ENCODE results near the gene SEMA4D.

SEMA4D gene

GRCh38 chr9:89528131-89528530 is 30.2 kb upstream of the SEMA4D start:
- DNase-seq, result peak in 2 of 4 experiments; percentile 16 to 35

GRCh38 chr9:89527084-89527483 is 29.2 kb upstream of the SEMA4D start:
- DNase-seq, result peak; percentile 90 to 97 (median 94)

DNA sequence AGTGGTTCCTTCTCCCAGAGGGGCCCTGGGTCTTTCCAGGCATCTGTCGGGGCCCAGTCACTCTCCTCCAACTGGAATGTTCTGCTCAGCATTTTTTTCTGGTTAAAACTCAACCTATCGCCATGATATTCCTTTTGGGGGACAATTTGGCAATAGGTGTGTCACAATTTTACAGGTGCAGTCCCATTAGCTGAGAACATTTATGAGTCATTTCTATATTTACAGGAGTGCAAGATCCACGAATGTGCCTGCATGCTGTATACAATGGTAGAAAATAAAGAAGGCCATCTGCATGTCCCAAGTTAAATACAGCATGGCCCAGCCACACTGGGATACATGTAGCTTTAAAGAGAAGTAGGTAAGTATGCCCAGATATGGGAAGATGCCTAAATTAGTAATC is 28.8 kb upstream of the SEMA4D start:
- DNase-seq, result no peak

- DNase-seq, result peak; percentile 62 to 87 (median 74)
Observed at GRCh38 chr9:89525446-89526374, 27.8 kb upstream of the SEMA4D start.

DNA sequence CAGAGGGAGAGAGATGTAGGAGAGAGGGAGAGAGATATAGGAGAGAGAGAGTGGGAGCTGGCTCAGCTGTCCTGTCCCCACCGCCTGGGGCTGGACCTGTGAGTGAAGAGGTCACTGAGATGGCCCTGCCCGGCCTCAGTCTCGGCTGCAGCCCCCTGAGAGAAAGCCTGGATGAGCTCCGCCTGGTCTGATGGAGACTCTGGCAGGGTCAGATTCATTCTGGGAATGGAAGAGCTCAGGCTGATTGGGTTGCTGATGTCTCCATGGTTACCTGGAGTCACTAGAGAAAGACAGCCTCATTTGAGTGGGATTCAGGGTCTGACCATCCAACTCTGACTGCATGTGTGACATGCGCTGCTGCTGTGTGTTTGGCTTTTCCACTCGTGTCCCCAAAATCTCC is 27.1 kb upstream of the SEMA4D start:
- DNase-seq, result no peak

DNA sequence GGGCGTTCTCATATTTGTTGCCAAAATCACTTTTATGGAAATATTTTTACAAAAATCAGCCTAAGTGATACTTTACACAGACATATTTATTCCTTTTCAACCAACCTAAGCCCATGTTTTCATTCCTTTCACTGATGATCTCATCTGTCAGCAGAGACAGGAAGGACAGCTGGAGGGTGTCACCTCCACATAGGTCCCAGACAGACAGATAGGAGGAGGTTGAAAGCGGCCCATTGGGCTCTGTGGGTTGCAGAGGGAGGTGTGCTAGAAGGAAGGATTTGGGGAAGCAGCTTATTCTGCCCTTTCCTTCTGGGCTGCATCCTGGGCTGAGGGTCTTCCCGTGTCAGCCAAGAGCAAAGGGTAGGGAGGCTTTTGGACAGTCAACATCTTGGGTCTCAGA is 26.0 kb upstream of the SEMA4D start:
- DNase-seq, result peak in 2 of 4 experiments; percentile 15 to 17

- DNase-seq, result no peak
Observed at GRCh38 chr9:89522959-89523285, 25.0 kb upstream of the SEMA4D start.

DNA sequence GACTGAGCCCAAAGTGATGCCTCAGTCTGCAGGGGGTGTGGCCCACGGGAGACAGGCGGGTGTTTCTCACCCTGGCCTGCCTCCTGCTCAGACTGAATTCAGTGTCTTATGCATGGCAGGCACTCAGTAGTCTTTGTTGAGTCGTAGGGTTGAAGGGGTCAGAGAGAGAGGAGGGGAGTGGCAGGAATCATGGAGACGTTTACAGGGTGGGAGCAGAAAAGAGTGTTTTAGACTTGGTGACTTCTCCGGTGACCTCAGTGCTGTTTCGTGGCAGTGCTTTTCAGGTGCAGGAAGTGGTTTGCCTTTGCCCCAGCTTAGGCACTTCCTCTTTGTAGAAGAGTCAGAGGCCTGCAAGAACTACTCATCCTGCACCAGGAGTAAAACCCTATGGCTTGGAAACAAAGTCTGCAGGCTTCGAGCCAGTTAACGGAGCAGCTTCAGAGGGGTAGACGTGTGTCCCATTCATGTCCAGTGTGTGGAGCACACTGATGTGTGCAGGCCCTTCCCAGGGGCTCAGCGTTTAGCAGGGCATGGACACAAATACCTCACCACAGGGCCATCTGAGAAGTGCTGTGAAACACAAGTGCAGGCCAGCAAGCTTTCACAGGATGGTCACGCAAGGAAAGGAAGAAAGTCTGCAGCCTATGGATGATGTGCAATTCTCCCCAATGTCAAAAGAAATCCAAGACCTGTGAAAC is 24.5 kb upstream of the SEMA4D start:
- DNase-seq, result peak; percentile 76 to 90 (median 84)

DNA sequence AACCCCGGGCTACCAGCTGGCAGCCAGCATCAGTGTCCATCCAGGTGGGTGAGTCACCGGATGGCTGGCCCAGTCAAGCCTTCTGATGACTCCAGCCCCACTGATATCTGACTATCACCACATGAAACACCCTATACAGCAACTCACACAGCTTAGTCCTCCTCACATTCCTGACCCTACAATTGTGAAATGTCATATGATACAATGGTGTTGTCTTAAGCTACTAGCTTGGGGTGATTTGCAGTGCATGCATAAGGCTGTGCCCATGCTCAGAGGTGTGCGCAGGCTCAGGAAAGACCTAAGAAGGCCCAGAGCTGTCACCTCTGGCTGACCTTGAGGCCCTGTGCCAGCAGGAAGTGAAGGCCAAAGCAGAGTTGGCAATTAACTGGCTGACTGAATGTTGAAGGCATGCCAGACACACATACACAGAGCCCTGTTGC is 21.5 kb upstream of the SEMA4D start:
- peak in 1 of 4 experiments; percentile 27 for DNase-seq

DNA sequence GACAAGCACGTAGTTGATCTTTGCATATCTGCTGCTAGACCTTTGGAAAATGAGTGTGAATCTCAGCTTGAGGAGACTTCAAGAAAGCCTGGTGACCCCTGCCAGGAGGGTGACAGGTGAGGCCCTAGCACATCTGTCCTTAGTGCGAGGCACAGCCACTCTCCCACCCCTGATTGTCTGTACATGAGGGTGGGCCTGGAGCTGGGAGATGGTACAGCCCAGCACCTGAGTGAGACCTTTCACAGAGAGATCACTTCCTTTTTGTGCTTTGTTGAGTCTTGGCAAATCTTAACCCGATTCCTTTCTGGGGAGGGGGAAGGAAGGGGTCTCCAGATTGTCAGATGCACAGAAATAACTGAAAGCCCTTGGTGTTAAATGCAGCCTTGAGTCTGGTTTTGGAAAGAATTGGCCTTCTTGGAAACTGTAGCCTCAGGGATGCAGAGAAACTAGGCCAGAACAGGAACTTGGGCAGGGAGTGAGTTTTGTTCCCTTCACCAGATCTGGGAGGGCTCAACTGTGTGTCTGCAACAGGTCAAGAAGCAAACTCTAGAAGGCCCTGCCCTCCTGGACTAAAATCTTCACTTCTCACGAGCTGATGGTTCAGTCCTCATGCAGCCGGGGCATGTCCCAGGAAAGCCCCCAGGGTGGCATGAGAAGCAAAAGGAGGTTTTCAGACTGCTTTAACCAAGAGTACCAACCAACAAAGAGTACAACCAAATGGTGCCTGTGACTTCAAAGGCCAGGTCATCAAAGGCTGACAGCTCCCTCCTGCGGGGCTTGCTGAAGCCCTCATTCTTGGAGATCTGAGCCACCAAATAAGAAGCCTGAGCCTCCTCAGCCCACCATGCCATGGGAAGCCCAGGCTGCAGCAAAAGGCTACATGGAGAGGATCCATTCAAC is 20.8 kb upstream of the SEMA4D start:
- DNase-seq, result peak; percentile 38 to 53 (median 44)

DNA sequence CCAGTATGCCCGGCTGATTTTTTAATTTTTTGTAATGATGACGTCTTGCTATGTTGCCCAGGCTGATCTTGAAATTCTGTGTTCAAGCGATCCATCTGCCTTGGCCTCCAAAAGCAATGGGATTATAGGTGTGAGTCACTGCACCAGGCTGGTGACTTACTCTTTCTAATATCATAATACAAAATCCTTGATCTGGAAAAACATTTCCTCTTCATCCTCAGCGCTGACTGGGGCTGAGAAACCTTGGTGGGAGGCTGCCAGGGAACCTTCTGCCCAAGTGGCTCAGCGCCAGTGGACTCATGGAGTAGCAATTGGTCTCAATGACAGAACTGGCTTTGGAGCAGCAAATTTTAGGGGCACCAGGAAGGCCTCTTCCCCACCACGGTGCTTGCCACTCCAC is 17.5 kb upstream of the SEMA4D start:
- no peak for DNase-seq

GRCh38 chr9:89514956-89515355 is 17.0 kb upstream of the SEMA4D start:
- no peak for DNase-seq

DNA sequence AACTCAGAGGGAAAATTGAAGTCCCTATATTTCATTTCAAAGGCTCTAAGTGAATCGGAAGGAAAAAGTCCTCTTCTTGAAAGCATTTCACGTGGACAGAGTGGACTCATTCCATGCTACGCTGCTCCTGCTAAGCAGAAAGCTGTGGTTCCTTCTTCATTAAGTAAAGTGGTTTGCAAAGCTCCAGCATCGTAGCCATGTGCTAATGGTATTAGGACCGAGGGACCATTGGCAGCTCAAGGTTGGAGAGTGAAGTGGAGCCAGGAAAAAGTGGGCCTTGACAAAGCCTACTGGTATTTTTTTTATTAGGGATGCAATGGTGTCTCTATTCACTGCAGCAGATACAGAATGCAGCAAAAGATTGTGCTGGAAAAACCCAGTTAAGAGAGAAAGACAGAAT is 16.4 kb upstream of the SEMA4D start:
- no peak for DNase-seq

DNA sequence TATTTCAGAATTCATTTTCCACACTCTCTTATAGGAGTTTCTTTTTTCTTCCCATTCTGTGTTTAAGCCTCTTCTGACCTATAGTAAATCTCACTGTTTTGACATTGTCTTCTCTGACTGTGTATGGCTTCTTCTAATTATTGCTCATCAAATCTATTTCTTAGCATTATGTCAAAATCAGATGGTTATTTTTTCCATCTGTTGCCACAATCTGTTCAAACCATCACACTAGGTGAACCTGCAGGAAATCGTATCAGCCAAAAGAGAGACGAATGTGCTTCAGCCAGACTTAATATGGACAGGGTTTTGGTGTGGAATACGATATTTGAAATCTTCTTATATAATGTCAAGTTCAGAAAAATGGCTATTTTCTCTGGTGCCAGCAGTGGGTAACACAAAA is 15.9 kb upstream of the SEMA4D start:
- DNase-seq, result no peak

DNA sequence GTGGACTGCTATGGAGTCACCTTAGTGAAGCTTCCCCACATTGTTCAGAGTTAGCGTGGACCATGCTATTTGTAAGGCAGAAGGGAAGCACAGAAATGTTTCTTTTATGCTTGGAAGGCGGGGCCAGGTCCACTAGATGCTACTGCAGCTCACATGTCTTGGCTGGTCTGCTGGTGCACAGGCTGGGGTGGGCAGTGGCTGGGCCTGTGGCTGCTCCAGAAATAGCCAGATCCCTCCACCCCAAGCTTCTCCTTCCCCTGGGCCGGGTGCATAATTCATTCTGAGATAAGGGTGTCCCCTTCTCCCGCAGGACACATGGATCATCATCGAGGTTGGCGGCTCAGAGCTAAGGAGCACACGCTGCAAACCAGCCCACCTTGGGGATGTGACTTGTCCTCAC is 14.5 kb upstream of the SEMA4D start:
- no peak for DNase-seq

DNA sequence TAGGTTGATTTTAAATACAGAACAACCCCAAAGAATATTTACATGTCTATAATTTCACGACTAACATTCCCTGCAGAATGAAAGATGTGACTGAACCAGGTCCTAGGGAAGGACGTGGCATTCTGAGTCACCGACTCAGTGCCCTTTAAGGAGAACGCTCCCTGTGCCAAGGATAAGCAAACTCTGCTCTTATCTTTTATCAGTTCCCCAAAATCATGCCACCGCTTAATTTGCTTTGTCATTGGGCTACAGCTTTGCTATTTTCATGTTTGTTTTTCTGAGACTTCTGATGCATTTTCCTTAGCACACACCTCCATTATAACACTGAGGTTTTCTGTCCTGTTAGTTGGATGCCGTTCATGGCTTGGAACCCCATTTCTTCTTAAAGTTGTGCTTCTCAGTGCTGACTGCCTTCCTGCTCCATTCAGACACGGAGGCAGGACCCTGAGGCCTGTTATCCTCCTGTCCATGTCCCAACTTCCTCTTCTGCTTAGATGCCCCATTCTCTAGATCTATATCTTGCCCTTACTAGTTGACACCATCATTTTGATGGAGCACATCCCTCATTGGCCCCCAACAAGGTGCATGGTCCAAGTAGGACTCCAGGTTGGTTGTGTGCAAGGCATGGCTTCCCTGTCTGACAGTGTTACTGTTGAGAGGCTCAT is 11.2 kb upstream of the SEMA4D start:
- peak in 1 of 4 experiments; percentile 29 for DNase-seq

DNA sequence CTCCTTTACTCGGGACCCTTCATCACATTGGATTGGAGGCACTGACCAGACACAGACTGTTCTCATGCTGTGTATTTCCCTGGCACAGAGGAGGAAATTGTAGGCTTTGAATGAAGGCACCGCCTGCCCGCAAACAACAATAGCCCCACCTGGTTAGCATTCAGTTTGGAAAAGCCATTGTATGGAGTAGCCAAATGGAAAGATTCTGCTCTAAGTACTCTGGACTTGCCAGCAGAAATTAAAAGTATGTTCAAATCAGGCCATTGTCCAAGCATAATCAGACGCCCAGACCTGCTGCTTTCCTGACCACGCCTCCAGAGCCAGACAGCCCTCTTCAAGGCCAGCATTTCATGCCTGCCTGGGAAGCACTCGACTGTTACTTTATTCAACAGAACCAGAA is 8.0 kb upstream of the SEMA4D start:
- no peak for DNase-seq

DNA sequence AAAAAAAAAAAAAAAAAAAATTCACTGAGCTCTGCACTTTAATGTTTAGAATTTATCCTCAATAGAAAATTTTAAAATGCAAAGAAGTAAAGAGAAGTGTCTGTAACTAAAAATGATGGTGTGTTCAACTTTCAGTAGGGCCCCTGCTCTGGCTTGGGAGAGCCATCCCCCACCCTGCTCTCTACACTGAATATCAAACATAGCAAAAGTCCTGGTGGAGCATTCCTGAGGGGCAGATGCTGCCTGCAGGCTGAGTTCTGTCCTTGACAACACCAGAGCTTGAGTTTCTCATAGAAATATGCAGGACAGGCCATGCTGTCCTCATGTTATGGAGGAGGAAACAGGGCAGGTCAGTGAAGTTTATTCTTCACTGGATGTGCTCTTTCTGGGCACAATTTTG is 7.1 kb upstream of the SEMA4D start:
- DNase-seq, result no peak

GRCh38 chr9:89502671-89503070 is 4.8 kb upstream of the SEMA4D start:
- no peak for DNase-seq

- no peak for DNase-seq
Observed at GRCh38 chr9:89502038-89502601, 4.2 kb upstream of the SEMA4D start.

GRCh38 chr9:89501311-89501898 is 3.5 kb upstream of the SEMA4D start:
- no peak for DNase-seq

- no peak for DNase-seq
Observed at GRCh38 chr9:89500008-89500407, 2.1 kb upstream of the SEMA4D start.

Data from suppressor macrophage (primary cell).